HG02938 (cell line): ENCODE data around the gene TRPM4.
"Not testable (repeated sequence)": the region's sequence is repeated elsewhere in the genome, so short reads cannot be mapped to it uniquely, and the experiment has no call there.

ENCODE experiments used
- ATAC-seq: cut with Tn5 transposase; IDR thresholded peaks from one replicate; pipeline ENCODE4 v1.9.1; 2021; ENCODE audit warnings: mild to moderate bottlenecking, moderate library complexity; ENCODE audit not compliant: unreplicated experiment

Gene TRPM4

DNA sequence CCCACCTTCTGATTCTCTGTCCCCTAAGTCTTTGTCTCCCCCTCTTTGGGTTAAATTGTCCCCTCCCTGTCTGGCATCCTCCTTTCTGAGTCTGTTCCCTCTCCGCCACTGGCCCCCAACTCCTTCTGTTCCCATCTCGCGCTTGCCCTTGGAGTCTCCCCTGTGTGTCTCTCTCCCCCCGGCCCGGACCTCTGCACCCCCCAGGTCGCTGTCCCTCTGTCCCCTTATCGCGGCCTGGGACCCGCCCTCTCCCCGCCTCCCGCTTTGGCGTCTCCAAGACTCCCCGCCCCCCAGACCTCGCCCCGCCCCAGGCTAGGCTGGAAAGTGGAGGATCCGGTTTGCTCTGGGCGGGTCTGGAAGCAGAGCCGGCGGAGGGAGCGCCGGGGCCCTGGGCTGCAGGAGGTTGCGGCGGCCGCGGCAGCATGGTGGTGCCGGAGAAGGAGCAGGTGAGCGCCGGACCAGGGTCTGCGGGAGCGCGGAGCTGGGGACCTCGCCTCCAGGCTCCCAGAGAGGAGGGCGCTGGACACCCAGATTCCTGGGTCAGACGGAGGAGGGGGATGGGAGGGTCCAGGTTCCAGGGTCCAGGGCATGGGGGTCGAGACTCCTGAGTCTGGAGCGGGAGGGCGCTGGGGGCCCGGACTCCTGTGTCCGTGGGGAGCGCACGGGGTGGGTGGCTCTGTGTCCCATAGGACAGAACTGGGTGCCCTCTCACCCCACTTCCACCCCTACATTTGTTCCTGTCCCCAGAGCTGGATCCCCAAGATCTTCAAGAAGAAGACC lies at the start of gene TRPM4:
Gene TRPM4, plus strand, starts transcription at position 348 of the 780 bp plus-strand sequence. Its CDS starts 75 bp downstream, at position 423.
- no peak for ATAC-seq

DNA sequence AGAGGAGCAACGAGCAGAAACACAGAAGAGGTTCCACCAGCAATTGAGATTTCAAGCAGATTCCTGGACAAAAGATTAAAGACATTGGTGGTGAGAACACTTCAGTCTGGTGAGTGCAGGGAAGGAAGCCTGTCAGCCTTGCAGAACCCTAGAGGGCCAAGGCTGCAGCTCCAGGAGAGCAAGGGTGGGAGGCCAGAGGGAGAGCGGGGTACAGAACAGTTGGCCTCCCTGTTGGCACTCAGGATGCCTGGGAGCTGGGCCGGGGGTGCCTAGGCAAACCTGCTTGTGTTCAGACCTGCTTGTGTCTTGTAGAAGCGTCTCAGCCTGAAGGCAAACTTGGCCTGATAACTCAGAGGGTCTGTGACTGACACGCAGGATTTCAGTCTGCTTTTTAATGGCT lies 48.5 kb upstream of the TRPM4 start:
- no peak for ATAC-seq

DNA sequence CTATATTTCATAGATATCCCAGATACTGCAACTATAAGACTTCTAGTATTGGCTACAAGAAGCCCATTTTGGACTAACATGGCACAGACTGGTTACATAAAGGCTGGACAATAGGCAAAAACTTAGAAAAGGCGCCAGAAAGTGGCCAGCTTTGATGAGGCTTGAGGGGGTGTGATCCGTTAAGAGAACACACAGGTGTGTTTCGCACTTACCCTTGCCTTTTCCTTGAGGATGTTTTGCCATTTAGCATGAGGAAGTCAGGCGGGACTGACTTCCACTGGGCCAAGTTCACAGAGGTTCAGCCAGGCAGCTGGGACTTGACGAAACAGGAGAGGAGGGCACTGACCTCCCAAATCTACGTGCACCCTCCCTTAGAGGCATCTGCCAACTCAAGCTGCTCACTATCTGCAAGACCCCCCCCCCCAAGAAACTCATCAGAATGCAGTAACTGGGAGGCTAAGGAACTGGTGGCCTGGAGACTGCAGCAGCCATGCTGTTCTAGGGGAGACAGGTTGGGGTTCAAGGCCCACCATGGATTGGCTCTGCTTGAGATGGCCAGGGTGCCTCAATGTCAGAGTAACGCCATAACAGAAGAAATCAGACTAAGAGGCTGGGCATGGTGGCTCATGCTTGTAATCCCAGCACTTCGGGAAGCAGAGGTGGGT lies 47.9 kb upstream of the TRPM4 start:
- ATAC-seq, result no peak

DNA sequence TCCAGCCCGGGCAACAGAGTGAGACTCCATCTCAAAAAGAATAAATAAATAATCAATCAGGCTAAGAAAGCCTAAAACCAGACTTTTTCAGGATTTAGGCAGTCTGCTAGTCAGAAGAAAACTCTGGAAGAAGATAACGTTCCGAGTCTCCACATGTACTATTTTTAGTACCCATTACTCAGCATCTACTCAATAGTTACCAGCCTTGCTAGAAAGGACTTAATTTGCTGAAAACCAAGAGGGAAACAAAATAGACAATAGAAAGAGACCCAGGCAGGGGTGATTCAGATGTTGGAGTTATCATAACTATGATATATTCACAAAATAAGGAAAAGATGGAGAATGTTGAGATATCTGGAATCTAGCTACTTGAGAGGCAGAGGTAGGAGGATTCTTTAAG lies 47.0 kb upstream of the TRPM4 start:
- no peak for ATAC-seq

DNA sequence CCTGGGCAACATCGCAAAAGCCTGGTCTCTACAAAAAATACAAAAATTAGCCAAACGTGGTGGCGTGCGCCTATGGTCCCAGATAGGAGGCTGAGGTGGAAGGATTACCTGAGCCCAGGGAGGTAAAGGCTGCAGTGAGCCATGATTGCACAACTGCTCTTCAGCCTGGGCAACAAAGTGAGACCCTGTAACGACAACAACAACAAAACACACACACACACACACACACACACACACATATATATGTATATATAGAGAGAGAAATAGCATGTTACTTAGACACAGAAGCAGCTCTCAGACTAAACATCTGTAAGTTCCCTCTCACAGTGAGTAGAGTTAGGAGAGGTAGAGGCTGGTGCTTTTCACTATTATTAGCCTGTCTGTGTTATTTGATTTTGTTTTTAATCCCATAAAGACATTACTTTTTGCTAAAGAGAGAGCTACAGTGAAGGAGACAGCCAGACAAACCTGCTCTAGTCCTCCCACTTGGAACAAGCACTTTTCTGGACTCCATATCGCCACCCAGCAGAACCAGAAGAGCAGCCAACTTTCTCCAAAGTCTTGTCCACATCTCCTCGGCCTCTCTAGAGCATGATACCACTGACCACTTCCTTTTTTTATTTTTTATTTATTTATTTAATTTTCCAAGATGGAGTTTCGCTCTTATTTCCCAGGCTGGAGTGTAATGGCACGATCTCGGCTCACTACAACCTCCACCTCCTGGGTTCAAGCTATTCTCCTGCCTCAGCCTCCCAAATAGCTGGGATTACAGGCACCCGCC lies 46.2 kb upstream of the TRPM4 start:
- no peak for ATAC-seq

DNA sequence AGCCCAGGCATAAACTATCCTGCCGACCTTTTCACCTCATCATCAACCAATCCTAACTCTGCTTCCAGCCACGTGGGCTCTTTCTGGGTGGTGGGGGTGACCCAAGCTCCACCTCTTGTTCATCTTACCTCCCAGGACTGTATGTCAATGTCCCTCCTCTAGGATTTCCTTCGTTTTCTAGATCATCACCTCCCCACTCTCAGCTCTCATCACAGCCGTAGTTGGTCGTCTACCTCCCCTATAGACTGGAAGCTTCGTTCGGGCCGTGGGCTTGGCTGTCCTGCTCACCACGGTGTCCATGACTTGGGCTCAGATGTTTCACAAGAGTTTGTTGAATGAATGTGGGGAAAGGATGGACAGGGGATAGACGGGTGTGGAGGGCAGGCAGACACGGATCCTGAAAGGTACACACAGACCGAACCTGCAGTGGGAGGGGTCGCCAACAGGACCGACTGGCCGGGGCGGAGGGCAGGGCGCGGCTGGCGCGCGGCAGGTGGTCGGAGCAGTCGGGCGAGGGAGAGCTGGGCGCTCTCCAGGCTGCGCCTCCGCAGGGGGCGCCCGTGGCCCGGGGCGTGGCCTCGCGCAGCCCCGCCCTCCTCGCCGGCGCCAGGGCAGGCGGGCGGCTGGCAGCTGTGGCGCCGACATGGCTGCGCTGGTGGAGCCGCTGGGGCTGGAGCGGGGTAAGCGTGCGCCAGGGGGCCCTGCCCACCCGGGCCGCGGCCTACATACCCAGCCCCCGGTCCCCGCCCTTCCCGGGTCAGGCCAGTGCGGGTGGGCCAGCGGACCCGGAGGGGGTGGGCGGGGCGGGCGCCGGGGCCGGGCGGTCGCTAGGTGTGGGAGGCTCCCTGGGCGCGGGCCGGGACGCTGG lies 43.6 kb upstream of the TRPM4 start, which contains the start of gene LIN7B:
Gene LIN7B, plus strand, starts transcription at position 609 of the 868 bp plus-strand sequence. Its CDS starts 35 bp downstream, at position 644.
- ATAC-seq, result no peak

DNA sequence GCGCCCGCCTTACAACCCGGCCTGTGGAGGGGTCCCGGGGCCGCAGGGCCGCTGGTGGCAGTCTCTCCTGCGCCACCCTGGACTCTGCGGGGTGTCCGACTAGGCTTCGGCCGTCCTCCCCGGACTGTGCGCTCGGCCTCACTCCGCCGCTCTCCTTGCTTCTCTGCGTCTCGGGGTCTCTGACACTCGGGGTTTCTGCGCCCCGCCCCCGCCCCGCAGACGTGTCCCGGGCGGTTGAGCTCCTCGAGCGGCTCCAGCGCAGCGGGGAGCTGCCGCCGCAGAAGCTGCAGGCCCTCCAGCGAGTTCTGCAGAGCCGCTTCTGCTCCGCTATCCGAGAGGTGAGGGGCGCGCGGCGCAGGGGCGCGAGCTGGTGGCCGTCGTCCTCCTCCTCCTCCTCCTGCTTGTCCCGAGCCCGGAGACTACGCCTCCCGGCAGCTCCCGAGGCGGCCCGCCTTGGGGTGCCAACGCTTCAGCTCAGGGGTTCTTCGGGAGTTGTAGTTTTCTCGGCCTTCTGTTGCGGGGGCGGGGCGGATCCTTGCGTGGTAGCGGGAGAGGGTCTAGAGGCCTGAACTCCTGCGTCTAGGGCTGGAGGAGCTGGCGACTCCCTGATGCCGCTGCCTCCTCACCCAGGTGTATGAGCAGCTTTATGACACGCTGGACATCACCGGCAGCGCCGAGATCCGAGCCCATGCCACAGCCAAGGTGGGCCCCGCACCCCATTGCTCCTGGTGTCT lies 42.8 kb upstream of the TRPM4 start:
- no peak for ATAC-seq

DNA sequence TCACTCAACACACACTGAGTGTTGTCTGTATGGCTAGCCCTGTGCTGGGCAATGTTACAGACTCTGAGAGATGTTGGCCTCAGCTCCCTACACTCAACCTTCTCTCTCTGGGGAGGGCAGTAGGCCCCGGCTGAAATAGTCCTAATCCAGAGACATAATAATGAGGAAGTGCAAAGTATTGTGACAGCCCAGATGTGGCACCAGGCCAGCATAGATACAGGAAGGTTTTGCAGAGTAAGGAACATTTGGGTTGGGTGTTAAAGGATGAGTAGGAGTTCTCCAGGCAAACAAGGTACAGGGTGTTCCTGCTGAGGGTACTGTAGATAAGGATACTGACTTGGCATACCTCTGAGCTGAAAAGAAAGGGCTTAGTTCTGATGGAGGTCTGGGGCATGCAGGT lies 41.0 kb upstream of the TRPM4 start:
- ATAC-seq, result no peak

DNA sequence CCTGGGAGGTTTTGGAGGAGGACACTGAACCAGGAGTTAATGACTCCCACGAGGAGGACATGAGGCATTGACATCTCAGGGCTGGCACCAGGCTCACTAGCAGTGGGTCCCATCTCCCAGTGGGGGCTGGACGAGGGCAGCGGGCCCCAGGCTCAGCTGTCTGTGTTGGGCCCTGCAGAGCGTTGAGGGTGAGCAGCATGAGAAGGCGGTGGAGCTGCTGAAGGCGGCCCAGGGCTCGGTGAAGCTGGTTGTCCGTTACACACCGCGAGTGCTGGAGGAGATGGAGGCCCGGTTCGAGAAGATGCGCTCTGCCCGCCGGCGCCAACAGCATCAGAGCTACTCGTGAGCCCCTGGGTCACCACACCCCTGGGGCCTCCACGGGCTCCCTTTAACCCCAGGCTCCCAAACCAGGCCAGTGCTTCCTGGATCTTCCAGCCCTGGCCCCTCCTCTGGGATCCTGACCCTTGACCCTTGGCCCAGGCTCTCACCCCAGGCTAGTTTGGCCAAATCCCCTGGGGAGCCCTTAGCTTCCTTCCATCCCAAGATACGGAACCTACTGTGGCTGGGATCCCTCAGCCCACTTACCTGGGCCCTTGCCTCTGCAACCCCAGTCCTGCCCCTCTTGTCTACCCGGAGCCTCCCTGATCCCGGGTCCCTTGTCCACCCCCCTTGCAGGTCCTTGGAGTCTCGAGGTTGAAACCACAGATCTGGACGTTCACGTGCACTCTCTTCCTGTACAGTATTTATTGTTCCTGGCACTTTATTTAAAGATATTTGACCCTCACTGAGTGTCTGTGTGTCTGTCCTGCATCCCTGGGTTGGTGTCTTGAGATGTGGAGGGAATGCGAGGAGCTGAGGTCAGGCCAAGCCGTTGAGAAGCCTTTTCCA lies 39.7 kb upstream of the TRPM4 start:
- no peak for ATAC-seq

DNA sequence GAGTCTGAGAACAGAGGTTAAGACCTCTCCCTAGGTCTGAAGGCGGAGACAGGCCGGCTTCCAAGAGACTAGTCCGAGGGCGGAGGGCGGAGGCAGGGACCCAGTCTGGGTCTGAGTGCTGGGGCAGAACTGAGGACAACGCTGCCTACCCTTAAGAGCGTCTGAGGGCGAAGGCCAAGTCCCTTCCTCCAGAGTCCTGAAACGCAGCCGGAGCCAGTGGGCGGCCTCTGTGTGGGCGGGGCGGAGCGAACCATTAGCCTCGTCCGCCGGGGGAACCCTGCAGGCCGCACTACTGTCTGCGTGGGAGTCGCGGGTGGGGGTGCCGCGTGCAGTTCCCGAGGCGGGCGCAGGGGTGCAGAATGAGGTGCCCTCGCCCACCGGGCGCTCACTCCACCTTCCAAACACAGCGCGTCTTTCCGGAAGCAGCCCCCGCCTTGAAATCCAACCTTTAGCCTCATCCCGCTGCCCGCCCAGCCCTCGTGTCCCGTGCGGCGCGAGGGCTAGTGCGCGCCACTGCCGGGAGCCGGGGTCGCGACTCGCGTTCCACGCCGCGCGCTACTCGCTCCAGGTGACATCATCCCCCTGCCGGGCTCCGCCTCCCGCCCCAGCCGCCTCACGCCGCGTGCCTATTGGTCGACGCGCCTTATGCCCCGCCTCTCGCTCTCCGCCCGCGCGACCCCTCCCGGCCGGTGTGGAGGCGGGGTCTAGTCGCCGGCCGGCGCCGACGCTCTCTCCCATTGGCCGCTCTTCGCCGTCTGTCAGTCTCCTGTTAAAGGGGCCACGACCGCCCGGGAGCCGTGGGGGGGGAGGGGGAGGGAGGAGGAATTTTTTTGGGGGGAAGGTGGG lies 38.8 kb upstream of the TRPM4 start, which contains the start of gene C19orf73:
Gene C19orf73, minus strand, starts transcription at position 579 of the 846 bp plus-strand sequence. Its CDS starts 121 bp downstream, at position 458.
- ATAC-seq, result peak; percentile 72

DNA sequence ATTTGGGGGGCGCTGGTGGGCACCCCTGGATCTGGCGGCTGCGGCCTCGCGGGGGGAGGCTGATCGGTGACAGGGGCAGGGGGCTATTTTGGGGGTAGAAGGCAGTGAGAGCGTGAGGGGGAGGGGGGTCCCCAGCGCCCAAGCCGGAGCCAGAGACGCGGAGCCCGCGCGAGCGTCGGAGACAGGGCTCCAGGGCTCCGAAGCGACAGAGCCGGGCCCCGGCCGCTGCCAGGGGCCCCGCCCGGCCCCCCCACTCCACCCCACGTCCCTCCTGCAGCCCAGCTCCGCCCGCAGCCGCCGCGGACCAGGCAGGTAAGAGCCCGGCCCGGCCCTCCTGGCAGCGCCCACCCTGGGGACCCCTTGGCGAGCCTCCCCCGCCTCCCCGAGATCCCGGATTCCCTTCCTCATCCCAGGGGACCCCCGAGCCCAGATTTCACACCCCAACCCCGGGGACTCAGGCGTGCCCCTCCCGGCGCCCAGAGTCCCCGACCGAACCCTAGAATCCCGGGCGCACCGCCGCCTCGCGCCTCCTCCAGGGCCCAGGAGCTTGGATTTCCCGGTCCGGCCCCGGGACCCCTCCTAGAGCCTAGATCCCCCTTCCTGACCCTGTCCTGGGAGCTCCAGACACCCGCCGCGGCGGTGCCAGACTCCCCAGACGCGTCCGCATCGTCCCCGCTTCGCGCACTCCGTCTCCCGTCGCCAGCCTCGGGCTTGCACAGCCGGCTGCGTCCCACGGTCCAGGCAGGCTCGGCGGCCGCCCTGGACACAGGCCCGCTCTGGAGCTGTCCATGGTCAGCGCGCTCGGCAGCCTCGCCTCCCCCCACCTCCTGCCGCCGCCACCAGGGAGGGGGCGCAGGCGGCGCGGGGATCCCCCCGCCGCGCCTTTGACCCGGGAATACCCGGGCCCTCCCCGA lies 37.9 kb upstream of the TRPM4 start, which contains the start of gene PPFIA3:
Gene PPFIA3, plus strand, starts transcription at position 134 of the 914 bp plus-strand sequence. CDS start 8,330 bp downstream, outside the sequence.
- ATAC-seq, result no peak

DNA sequence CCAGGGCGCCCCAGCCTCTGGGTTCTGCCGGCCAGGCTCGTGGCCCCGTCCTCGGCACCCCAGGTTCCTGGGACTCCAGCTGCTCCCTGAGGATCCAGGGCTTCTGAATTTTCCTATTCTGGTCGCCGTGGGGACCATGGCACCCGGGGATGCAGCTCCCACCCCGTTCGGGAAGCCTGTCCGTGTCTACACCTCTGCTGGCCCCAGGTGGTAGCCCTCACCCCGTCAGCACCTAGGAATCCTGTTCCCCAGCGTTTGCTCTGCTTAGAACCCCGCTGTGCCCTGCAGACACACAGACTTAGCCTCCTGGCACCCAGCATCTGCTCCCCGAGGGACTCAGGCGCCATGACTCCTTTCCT lies 37.3 kb upstream of the TRPM4 start:
- no peak for ATAC-seq

DNA sequence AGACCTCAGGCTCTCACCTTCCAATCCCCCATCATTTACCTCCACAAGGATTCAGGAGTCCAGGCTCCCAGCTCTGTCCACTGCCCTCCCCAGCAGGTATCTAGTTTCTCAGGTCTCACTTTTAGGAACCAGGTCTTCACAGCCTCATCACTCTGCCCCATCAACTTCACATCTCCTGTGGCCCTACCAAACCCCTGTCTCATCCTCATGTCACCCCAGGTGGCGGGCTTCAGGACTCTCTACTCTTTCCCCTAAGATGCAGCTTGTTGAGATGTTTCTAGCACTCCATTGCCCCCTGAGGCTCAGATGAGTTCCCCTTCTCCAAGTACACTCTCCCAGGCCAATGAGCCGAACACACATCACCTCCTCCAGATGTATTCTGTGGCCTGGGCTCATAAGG lies 36.7 kb upstream of the TRPM4 start:
- ATAC-seq, result no peak

DNA sequence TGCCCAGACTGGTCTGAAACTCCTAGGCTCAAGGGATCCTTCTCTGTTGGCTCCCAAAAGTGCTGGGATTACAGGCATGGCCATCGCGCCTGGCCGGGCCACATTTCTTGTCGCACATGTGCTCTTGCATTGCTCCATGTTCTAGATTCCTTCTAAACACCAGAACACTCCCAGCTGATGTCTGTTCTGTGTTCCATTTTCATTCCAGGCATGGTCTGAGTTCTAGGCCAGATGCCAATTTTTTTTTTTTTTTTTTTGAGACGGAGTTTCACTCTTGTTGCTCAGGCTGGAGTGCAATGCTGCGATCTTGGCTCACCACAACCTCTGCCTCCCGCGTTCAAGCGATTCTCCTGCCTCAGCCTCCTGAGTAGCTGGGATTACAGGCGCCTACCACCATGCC lies 35.8 kb upstream of the TRPM4 start:
- ATAC-seq, result not testable (repeated sequence)

DNA sequence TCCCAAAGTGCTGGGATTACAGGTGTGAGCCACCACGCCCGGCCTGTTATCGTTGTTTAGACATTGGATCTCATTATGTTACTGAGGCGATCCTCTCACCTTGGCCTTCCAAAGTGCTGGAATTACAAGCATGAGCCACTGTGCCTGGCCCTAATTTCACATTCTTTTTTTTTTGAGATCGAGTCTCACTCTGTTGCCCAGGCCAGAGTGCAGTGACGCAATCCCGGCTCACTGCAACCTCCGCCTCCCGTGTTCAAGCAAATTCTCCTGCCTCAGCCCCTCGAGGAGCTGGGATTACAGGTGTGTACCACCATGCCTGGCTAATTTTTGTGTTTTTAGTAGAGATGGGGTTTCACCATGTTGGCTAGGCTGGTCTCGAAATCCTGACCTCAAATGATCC lies 34.3 kb upstream of the TRPM4 start:
- ATAC-seq, result not testable (repeated sequence)

DNA sequence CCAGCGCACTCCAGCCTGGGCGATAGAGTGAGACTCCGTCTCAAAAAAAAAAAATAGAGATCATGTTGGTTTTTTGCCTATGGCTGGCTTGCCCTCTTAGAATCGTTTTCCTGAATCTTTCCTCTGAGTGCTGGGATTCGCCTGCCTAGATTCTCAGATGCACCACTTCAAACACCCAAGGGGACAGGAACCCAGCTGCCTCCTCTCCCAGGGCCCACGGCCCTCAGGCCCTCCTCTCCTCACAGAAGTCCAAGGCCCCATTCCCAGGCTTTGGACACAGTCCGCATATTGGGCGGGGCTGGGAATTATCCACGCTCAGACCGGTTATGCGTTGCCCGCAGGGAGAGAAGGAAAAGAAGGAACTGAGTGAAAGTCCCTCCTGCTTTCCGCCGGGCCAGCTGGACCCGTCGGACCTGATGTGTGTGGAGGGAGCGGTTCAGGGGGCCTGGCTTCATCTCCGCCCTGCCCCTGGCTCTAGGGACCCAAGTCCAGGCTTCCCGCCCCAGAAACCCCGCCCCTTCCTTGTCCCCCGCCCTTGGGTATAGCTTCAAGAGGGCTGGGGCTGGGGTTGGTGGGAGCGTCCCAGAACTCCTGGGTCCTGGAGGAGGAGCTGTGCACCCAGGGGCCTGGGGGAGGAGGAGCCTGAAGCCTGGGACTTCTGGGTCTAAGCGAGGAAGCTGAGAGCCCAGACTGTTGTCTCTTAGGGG lies 32.4 kb upstream of the TRPM4 start:
- no peak for ATAC-seq
